GM12891 (cell line): ENCODE data around the gene RUNX2.

Source experiments
- DNase-seq: peaks from one replicate; pipeline ENCODE4 v3.0.0; 2011; ENCODE audit warnings: low spot score; ENCODE audit not compliant: insufficient read length
- FAIRE-seq: peaks from 2 replicates; lab custom pipeline; 2011; peaks lifted over from hg19 to GRCh38; lab: Jason Lieb, UNC
- PAX5 ChIP-seq: IDR thresholded peaks from 2 replicates; pipeline ENCODE4 v1.6.1; 2011; ENCODE audit warnings: low read length, moderate library complexity, mild to moderate bottlenecking; ENCODE audit not compliant: insufficient read depth, severe bottlenecking
- POLR2A ChIP-seq: IDR thresholded peaks from 2 replicates; pipeline ENCODE4 v1.6.1; 2011; ENCODE audit warnings: low read depth, low read length, control low read depth
- POLR2AphosphoS5 ChIP-seq: IDR thresholded peaks from 2 replicates; pipeline ENCODE4 v1.6.1; 2011; ENCODE audit warnings: low read depth, low read length, control low read depth
- POU2F2 ChIP-seq: IDR thresholded peaks from 2 replicates; pipeline ENCODE4 v1.6.1; 2011; ENCODE audit warnings: low read depth, mild to moderate bottlenecking, control low read depth, low read length, moderate library complexity
- SPI1 ChIP-seq: IDR thresholded peaks from 2 replicates; pipeline ENCODE4 v1.6.1; 2011; ENCODE audit warnings: low read depth, low read length, control low read depth
- TAF1 ChIP-seq: IDR thresholded peaks from 2 replicates; pipeline ENCODE4 v1.6.1; 2011; ENCODE audit warnings: low read depth, low read length, control low read depth

Gene RUNX2

GRCh38 chr6:45448417-45449389 lies 120.6 kb downstream of the RUNX2 start:
- DNase-seq (no peak), FAIRE-seq (no peak)
- TF ChIP-seq POLR2A: no peak
- TF ChIP-seq TAF1: no peak
- TF ChIP-seq SPI1: no peak
- no peak for TF ChIP-seq POLR2AphosphoS5
- no peak for TF ChIP-seq POU2F2
- TF ChIP-seq PAX5: no peak

GRCh38 chr6:45450132-45450531 lies 122.0 kb downstream of the RUNX2 start:
- DNase-seq (no peak), FAIRE-seq (no peak)
- TF ChIP-seq PAX5 (no peak), POU2F2 (no peak), SPI1 (no peak), POLR2A (no peak), POLR2AphosphoS5 (no peak), TAF1 (no peak)

DNA sequence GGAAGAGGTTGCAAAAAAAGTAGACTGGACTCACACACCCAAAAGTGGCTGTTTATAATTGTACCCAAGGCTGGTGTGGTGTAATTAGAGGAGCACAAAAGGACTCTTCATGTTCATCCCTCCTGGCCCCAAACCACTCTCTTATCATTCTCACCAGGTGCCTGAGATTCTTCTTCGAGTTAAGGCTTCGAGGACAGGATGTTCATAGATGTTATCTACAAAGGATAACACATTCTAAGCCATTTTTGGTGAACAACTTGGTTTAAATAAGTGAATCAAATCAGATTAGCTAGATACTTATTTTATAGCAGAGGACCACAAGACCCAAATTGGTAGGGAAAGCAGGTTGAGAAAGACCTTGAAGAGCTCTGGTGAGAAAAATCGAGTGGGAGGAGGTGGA lies 122.7 kb downstream of the RUNX2 start:
- TF ChIP-seq POU2F2 (no peak), POLR2A (no peak), PAX5 (no peak), SPI1 (no peak), TAF1 (no peak), POLR2AphosphoS5 (no peak)
- no peak for FAIRE-seq
- DNase-seq: no peak

DNA sequence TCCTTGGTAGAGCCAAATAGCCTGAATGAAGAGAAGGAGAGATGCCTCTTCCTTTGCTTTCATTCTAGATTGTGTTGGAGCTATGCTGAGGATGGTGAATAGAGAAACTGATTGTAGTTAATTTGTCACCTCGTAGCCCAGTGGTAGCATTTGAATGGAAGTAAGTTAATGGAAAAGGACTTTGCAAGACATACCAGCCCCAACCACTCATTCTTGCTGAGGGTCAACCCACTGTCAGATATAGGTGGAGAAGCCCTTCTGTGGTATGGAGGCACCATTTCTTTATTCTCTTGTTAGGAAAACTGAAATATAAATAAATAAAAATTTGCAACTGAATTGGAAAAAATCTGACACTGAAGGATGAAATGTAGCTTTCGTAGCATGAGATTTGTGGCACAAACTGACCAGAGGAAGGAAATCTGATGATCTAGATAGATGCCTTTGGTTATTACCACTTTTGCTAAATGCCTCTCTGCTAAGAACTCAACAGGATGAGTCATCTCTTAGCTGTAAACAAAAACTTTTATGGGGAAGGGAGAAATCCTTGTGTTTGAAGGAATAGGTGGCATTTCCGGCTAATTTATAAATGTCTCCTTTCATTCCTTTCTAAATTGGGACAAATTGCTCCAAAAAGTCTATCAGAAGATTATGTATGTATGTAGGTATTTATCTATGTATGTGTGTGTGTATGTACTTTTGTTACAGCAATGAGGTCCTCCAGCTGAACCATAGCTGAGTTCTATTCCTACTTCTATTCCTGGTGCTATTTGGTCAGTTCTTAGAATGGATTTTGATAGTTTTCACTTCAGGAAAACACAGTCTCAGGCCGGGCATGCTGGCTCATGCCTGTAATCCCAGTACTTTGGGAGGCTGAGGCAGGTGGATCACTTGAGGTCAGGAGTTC lies 126.1 kb downstream of the RUNX2 start:
- DNase-seq (no peak), FAIRE-seq (no peak)
- TF ChIP-seq PAX5 (no peak), TAF1 (no peak), POLR2A (no peak), POU2F2 (no peak), POLR2AphosphoS5 (no peak), SPI1 (no peak)

DNA sequence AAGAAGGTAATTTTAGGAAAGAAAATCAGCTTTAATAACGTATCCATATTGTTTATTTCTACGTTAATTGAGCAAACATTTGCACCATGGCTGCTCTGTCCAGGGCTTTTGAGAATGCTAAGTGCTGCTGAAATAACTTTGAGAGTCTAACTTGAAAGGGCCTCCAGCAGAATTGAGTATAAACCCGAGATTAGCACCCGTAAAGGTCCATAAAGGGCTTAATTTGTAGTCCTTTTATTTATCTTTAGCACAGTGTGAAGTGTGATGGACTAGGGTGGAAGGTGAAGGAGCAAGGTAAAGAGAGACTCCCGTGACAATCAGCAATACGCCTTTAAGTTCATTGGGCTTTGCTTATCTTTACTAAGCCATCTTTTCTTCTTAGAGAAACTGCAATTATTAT lies 127.3 kb downstream of the RUNX2 start:
- TF ChIP-seq PAX5 (no peak), POU2F2 (no peak), POLR2A (no peak), TAF1 (no peak), POLR2AphosphoS5 (no peak), SPI1 (no peak)
- no peak for DNase-seq
- no peak for FAIRE-seq

DNA sequence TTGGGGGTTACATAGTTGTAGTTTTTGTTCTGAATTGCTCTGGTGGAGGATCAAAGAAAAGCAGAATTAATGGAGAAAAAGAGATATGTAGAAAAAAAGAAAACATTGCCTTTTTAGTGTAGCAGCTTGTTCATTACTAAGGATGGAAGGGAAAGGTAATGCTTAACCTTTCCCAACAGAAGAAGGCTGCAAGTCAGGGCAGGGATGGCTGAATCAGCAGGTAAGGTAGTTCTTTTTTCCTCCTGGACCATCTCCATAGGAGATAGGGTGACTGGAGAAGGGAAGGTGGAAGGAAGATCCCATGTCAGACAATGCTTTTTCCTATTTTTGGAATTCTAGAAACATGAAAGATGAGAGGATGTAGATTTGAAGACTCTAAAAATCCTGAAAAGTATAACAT lies 129.0 kb downstream of the RUNX2 start:
- TF ChIP-seq SPI1: no peak
- TF ChIP-seq POLR2A: no peak
- TF ChIP-seq TAF1: no peak
- TF ChIP-seq PAX5: no peak
- TF ChIP-seq POU2F2: no peak
- no peak for TF ChIP-seq POLR2AphosphoS5
- DNase-seq: no peak
- FAIRE-seq: no peak

DNA sequence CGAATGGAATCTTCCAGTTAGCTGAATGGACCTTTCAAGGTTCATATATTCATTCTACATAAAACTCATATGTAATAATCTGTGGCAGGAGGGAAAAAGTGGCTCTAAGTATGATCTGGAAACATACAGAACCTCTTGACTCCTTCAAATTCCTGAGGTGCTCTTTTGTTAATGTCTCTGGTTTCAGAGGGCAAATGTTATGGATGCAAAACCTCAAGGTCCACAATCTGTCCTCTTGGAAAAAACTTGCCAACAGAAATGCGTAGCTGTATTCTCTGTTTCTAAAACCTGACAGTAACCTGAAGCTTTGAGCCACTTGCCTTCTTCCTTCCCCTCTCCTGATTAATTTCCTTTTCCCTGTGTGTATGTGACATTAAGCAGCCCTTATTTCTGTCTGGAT lies 130.5 kb downstream of the RUNX2 start:
- no peak for TF ChIP-seq TAF1
- TF ChIP-seq POU2F2: no peak
- TF ChIP-seq PAX5: no peak
- DNase-seq (no peak), FAIRE-seq (no peak)

- DNase-seq (no peak), FAIRE-seq (no peak)
- no peak for TF ChIP-seq PAX5
- no peak for TF ChIP-seq TAF1
- TF ChIP-seq SPI1: no peak
These were observed 132.0 kb downstream of the RUNX2 start for GRCh38 chr6:45460166-45460565.

- TF ChIP-seq PAX5 (no peak), POU2F2 (no peak), TAF1 (no peak), SPI1 (no peak), POLR2A (no peak), POLR2AphosphoS5 (no peak)
- DNase-seq (no peak), FAIRE-seq (no peak)
These were observed 133.4 kb downstream of the RUNX2 start for GRCh38 chr6:45461486-45461885.
